ENCODE measurements around the gene PREX1.

GRCh38 chr20:48759631-48760245, 68.1 kb downstream of the PREX1 start:
- TF ChIP-seq CTCF (IDR thresholded peaks at IDR 0.05; ENCODE audit: insufficient read depth, low read length) (no peak), GABPA (IDR thresholded peaks at IDR 0.05; ENCODE audit: low read depth) (no peak), REST (IDR thresholded peaks at IDR 0.05; ENCODE audit: insufficient replicate concordance, low read depth) (no peak), POLR2AphosphoS5 (IDR thresholded peaks at IDR 0.05; ENCODE audit: low read depth) (no peak)

Data from HL-60 (cell line).